ENCODE data around the gene SLX4IP.

SLX4IP gene

GRCh38 chr20:10637563-10637962 is 202.5 kb downstream of the SLX4IP start:
- H3K4me3 ChIP-seq (ENCODE audit: low read depth, low read length), result no peak overlapping the region
- no peak for TF ChIP-seq CTCF (IDR thresholded peaks at IDR 0.05; ENCODE audit: control insufficient read depth, extremely low read depth, insufficient read depth)
- DNase-seq (ENCODE audit: low read depth), result no peak

GRCh38 chr20:10639077-10639736 is 204.1 kb downstream of the SLX4IP start:
- TF ChIP-seq CTCF (IDR thresholded peaks at IDR 0.05; ENCODE audit: control insufficient read depth, extremely low read depth, insufficient read depth), result no peak
- H3K4me3 ChIP-seq (ENCODE audit: low read depth, low read length), result no peak overlapping the region
- DNase-seq (ENCODE audit: low read depth), result no peak

GRCh38 chr20:10639737-10640556 is 204.8 kb downstream of the SLX4IP start:
- TF ChIP-seq CTCF (IDR thresholded peaks at IDR 0.05; ENCODE audit: control insufficient read depth, extremely low read depth, insufficient read depth), result no peak
- H3K4me3 ChIP-seq (ENCODE audit: low read depth, low read length), result no peak overlapping the region
- DNase-seq (ENCODE audit: low read depth), result no peak

GRCh38 chr20:10640897-10641296 is 205.8 kb downstream of the SLX4IP start:
- no peak for DNase-seq (ENCODE audit: low read depth)
- TF ChIP-seq CTCF (IDR thresholded peaks at IDR 0.05; ENCODE audit: control insufficient read depth, extremely low read depth, insufficient read depth), result no peak
- no peak overlapping the region for H3K4me3 ChIP-seq (ENCODE audit: low read depth, low read length)

- DNase-seq (ENCODE audit: low read depth), result no peak
- no peak for TF ChIP-seq CTCF (IDR thresholded peaks at IDR 0.05; ENCODE audit: control insufficient read depth, extremely low read depth, insufficient read depth)
- H3K4me3 ChIP-seq (ENCODE audit: low read depth, low read length), result no peak overlapping the region
Observed at GRCh38 chr20:10641467-10641866, 206.4 kb downstream of the SLX4IP start.

GRCh38 chr20:10641893-10642292 is 206.8 kb downstream of the SLX4IP start:
- TF ChIP-seq CTCF (IDR thresholded peaks at IDR 0.05; ENCODE audit: control insufficient read depth, extremely low read depth, insufficient read depth), result no peak
- H3K4me3 ChIP-seq (ENCODE audit: low read depth, low read length), result no peak overlapping the region
- DNase-seq (ENCODE audit: low read depth), result no peak

Data from LNCaP clone FGC (cell line).